ENCODE results near the gene IFNA4.
"Not testable (repeated sequence)": the region's sequence is repeated elsewhere in the genome, so short reads cannot be mapped to it uniquely, and the experiment has no call there.

Gene IFNA4

DNA sequence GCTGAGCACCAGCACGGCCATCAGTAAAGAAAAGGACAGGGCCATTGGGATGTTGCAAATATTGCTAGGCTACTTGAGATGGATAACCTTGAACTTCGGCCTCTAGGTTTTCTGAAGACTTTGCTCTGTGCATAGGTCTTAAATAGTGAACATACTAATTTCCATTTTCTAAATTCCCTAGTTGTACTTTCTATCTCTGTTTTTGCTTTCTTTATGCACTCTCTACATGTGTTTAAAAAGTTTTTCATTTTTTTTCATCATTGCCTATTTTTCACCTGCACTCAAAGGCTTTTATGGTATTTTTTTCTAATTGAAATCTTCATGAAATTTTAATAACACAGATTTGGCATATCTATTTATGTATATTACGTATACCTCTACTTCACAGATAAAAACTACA, at the start of gene IFNA4:
Gene IFNA4, minus strand, starts transcription at position 101 of the 400 bp plus-strand sequence. Its CDS starts 56 bp downstream, at position 45.
- not testable (repeated sequence) for DNase-seq

DNA sequence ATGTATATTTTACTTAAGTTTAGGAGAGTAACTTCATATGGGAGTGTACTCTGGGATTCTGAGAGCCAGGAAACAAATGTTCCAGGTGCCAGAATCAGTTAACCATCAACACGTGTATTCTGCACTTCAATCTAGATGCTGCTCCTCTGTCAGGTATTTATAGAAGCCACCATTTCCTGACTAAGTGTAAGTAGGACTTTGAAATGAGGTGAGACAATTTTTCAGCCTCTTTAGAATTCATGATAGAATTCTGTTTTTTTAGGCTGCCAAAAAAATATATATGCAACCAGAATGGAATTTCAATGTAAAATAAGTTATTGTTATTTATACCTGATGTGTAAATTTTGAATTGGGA, 49.0 kb upstream of the IFNA4 start:
- not testable (repeated sequence) for DNase-seq

DNA sequence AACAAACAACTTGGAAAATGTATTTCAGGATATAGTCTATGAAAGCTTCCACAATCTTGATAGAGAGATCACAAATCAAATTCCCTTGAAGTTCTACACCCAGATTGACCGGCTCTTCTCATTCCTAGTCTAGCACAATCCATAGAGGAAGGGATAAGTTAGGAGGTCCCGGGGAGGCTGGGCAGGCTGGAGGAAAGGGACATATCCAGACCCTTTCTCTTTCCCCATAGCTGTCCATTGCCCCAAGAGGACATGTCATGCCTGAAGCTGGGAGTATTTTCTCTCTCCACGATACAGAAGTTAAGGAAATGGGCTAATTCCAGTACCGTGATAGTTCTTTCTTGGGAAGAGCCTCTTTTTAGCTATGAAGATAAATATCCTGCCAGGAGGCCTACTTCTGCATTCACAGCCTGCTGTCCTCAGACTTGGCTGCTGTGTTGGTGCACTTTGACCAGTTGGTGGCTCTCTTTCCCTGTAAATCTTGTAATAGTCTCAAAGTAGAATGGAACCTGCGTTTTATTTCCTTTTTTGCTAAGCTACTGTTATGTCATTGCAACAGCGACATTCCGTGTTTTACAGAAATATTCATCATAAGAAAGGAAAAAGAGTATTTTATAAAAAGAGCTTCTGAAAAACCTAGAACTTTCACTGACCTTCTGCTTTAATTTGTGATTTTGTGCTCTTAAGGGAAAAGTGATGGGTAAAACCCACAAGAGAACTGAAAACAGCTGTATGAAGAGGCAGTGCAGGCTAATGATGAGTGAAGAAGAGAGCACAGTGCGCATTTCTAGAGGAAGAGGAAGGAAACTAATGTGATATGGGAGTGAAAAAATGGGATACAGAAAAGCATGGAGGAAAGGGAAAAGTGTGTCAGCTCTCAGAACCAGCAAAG, 48.3 kb upstream of the IFNA4 start:
- peak; percentile 7 for DNase-seq

DNA sequence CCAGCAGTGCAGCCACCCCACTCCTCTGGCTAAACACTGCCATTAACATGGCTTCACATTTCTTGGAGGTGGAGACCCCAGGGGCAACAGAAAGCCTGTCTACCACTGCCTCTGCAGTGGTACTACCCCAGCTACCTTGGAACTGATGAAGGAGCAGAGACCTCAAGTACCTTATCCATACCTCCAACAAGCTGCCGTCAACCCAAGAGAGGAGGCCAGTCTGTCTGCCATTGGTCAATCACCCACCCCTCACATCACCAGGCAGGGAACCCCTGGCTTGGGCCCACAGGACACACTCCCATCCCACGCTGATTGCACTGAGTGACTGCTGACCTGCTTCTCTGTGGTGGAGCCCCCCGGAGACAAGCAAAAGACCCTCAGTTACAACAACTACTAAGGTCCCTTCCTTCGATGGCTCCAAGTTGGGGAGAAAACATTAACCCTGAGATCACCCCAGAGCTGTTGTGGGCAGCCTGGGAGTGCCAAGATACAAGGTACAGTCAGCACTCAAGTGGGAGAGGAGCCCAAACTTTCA, 46.8 kb upstream of the IFNA4 start:
- DNase-seq, result no peak

- DNase-seq, result no peak
Observed at GRCh38 chr9:21233258-21233657, 45.9 kb upstream of the IFNA4 start.

DNA sequence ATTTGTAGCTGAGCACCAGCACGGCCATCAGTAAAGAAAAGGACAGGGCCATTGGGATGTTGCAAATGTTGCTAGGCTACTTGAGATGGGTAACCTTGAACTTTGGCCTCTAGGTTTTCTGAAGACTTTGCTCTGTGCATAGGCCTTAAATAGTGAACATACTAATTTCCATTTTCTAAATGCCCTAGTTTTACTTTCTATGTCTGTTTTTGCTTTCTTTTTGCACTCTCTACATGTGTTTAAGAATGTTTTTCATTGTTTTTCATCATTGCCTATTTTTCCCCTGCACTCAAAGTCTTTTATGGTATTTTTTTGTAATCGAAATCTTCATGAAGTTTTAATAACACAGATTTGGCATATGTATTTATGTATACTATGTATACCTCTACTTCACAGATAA, 40.7 kb upstream of the IFNA4 start, which contains the start of gene IFNA17:
Gene IFNA17, minus strand, starts transcription at position 101 of the 400 bp plus-strand sequence. Its CDS starts 49 bp downstream, at position 52.
- DNase-seq, result no peak

DNA sequence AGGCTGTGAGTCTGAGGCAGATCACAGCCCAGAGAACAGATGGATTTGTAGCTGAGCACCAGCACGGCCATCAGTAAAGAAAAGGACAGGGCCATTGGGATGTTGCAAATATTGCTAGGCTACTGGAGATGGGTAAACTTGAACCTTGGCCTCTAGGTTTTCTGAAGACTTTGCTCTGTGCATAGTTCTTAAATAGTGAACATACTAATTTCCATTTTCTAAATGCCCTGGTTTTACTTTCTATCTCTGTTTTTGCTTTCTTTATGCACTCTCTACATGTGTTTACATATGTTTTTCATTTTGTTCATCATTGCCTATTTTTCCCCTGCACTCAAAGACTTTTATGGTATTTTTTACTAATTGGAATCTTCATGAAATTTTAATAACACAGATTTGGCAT, 29.8 kb upstream of the IFNA4 start, which contains the start of gene IFNA16:
Gene IFNA16, minus strand, starts transcription at position 101 of the 400 bp plus-strand sequence. Its CDS starts 6 bp downstream, at position 95.
- DNase-seq, result not testable (repeated sequence)

DNA sequence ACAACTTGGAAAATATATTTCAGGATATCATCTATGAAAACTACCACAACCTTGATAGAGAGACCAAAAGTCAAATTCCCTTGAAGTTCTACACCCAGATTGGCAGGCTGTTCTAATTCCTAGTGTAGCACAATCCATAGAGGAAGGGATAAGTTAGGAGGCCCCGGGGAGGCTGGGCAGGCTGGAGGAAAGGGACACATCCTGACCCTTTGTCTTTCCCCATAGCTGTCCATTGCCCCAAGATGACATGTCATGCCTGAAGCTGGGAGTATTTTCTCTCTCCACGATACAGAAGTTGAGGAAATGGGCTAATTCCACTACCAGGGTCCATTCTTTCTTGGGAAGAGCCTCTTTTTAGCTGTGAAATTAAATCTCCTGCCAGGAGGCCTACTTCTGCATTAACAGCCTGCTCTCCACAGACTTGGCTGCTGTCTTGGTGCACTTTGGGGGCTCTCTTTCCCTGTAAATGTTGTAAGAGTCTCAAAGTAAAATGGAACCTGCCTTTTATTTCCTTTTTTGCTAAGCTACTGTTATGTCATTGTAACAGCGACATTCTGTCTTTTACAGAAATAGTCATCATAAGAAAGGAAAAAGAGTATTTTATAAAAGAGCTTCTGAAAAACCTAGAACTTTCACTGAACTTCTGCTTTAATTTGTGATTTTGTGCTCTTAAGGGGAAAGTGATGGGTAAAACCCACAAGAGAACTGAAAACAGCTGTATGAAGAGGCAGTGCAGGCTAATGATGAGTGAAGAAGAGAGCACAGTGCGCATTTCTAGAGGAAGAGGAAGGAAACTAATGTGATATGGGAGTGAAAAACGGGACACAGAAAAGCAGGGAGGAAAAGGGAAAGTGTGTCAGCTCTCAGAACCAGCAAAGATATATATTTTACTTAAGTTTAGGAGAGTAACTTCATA, 26.3 kb upstream of the IFNA4 start:
- DNase-seq, result not testable (repeated sequence)

- not testable (repeated sequence) for DNase-seq
Observed at GRCh38 chr9:21212160-21212559, 24.8 kb upstream of the IFNA4 start.

- DNase-seq, result not testable (repeated sequence)
Observed at GRCh38 chr9:21210782-21211181, 23.4 kb upstream of the IFNA4 start.

DNA sequence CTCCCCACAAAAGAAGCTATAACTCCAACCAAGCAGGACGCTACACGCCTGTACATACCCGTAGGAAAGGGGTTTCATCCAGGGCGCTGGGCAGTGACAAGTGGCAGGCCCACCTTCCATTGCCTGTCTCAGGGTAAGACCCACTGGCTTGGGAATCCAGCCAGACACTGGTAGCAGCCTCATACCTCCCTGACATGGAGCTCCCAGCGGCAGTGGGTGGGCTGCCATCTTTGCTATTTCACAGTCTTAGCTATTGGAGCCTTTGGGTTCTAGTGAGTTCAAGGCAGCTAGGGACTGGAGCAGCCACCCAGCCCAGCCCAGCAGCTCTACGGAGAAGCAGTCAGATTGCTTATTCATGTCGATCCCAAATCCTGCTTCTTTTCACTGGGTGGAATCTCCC, 22.9 kb upstream of the IFNA4 start:
- no peak for DNase-seq

GRCh38 chr9:21207043-21207442, 19.7 kb upstream of the IFNA4 start, which contains the start of gene IFNA10:
TSS of gene IFNA10 (minus strand) at chr9:21207143. CDS start at chr9:21207097, 46 bp downstream.
- DNase-seq, result not testable (repeated sequence)

- no peak for DNase-seq
Observed at GRCh38 chr9:21205204-21205603, 17.8 kb upstream of the IFNA4 start.

GRCh38 chr9:21202105-21202504, 14.7 kb upstream of the IFNA4 start, which contains the start of gene IFNA7:
TSS of gene IFNA7 (minus strand) at chr9:21202205. CDS start at chr9:21202165, 40 bp downstream.
- not testable (repeated sequence) for DNase-seq

GRCh38 chr9:21194867-21195776, 7.7 kb upstream of the IFNA4 start:
- not testable (repeated sequence) for DNase-seq

- DNase-seq, result not testable (repeated sequence)
Observed at GRCh38 chr9:21182810-21183736, 4.3 kb downstream of the IFNA4 start.

DNA sequence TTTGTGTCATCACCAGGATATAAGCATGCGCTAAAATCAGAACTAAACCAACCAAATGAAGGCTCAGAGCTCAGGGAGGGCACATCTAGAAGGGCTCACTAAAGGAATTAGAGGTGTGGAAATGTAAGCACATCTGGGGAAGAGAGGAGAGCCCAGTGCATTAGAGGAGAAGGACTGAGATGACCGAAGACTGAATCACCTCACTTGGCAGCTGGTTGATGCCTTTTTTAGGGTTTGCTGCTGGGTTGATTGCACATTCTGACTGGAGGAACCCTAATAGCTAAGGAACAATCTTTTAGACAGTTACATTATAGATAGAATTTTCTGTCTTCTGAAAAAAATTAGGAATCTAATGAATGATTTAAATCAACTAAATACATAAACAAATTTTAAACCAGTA, 12.7 kb downstream of the IFNA4 start:
- no peak for DNase-seq

- DNase-seq, result no peak
Observed at GRCh38 chr9:21172156-21172555, 15.2 kb downstream of the IFNA4 start.

- DNase-seq, result no peak
Observed at GRCh38 chr9:21171351-21171750, 16.0 kb downstream of the IFNA4 start.

DNA sequence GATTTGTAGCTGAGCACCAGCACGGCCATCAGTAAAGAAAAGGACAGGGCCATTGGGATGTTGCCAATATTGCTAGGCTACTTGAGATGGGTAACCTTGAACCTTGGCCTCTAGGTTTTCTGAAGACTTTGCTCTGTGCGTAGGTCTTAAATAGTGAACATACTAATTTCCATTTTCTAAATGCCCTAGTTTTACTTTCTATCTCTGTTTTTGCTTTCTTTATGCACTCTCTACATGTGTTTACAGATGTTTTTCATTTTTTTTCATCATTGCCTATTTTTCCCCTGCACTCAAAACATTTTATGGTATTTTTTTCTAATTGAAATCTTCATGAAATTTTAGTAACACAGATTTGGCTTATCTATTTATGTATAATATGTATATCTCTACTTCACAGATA, 20.8 kb downstream of the IFNA4 start, which contains the start of gene IFNA21:
Gene IFNA21, minus strand, starts transcription at position 101 of the 400 bp plus-strand sequence. Its CDS starts 48 bp downstream, at position 53.
- not testable (repeated sequence) for DNase-seq
